ENCODE results near the gene OMP. TPM values are rescaled to one million over a fixed set of nuclear protein-coding genes. Genes with fewer than 3 reads are reported as not detected.

The OMP gene
- total and polyA plus RNA-seq, 2 donors (not counting 1 experiment from before 2014, with no cell fraction given), result not detected

DNA sequence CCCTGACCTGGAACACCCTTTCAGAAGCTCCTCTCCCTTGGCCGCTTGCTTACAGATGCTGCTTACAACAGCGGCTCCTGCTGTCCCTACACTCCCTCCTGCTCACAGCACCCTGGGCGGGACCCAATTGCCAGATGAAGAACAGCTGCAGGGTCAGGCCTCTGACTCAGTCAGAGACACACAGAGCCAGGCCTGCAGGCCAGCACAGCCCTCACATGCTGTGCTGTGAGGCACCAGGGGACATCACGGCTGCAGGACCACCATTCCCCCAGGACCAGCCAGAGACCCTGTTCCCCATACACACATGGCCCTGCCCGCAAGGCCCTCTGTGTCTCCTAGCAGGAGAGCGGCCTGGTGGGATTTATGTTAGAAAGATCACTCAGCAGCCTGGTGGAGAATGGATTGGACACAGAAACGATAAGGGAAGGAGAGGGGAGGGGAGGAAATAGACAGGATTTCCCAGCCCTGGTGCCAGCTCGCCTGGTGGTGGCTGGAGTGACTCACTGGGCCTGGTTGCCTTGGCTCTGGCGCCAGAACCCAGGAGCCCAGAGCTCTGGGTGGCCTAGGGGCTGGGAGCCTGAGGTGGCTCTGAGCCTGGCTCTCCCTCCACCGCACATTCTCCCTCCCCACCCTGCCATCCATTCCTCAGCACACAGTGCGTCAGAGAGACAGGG is 29.2 kb upstream of the OMP start:
- peaks cover 2% of the 10 kb centered on the region for H3K9me3 Mint-ChIP-seq (ENCODE audit: insufficient read depth)
- ATAC-seq (ENCODE audit: low read depth) (no peak), DNase-seq (no peak)
- WGBS (ENCODE audit: insufficient coverage), result 88% methylated on average over 8 of the region's 11 CpGs
- no peaks in the 10 kb centered on the region for H4K20me1 ChIP-seq (ENCODE audit: control insufficient read depth, insufficient read depth, low read length, poor library complexity, severe bottlenecking)
- POLR2A ChIA-PET, result no interaction called here
- intact Hi-C loops (cut with micrococcal nuclease), result no loop called here
- peaks cover 0 to 6% of the 10 kb centered on the region in 2 donors for H3K4me1 ChIP-seq (ENCODE audit: control insufficient read depth in 2 of 2, insufficient read depth in 2 of 2, low read length in 2 of 2)
- no peaks in the 10 kb centered on the region for H3K9me3 ChIP-seq (ENCODE audit: control extremely low read depth in 1 of 3, control insufficient read depth in 2 of 3, insufficient read depth in 1 of 3, low read length in 2 of 3)
- H3K9ac ChIP-seq (ENCODE audit: low read length), result no peak overlapping the region
- no peak overlapping the region for H3K27ac Mint-ChIP-seq
- peaks cover 4% of the 10 kb centered on the region for H3K27me3 Mint-ChIP-seq
- H2AFZ ChIP-seq (ENCODE audit: insufficient read depth, low read depth, low read length, poor library complexity, severe bottlenecking), result no peak overlapping the region
- no peak overlapping the region for H3K4me2 ChIP-seq (replicated peaks; ENCODE audit: low read depth, low read length, poor library complexity, severe bottlenecking)
- no peak overlapping the region for H3K27ac ChIP-seq (ENCODE audit: low read length in 2 of 2)
- TF ChIP-seq, protein P1, sequence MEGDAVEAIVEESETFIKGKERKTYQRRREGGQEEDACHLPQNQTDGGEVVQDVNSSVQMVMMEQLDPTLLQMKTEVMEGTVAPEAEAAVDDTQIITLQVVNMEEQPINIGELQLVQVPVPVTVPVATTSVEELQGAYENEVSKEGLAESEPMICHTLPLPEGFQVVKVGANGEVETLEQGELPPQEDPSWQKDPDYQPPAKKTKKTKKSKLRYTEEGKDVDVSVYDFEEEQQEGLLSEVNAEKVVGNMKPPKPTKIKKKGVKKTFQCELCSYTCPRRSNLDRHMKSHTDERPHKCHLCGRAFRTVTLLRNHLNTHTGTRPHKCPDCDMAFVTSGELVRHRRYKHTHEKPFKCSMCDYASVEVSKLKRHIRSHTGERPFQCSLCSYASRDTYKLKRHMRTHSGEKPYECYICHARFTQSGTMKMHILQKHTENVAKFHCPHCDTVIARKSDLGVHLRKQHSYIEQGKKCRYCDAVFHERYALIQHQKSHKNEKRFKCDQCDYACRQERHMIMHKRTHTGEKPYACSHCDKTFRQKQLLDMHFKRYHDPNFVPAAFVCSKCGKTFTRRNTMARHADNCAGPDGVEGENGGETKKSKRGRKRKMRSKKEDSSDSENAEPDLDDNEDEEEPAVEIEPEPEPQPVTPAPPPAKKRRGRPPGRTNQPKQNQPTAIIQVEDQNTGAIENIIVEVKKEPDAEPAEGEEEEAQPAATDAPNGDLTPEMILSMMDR (IDR thresholded peaks at IDR 0.05), result no peak
- no peak for TF ChIP-seq EZH2 (IDR thresholded peaks at IDR 0.05; ENCODE audit: borderline replicate concordance, insufficient read depth, low read depth, low read length, poor library complexity, severe bottlenecking)
- no peaks in the 10 kb centered on the region for H3K27me3 ChIP-seq (replicated peaks in 1 of 4; ENCODE audit: control extremely low read depth in 1 of 4, control insufficient read depth in 3 of 4, insufficient read depth in 4 of 4, low read length in 3 of 4)
- CTCF ChIA-PET, result no interaction called here
- no peak overlapping the region for H3K4me3 ChIP-seq (ENCODE audit: control extremely low read depth in 1 of 5, extremely low read depth in 1 of 5, insufficient read depth in 1 of 5, low read depth in 2 of 5, low read length in 4 of 5)
- no peaks in the 10 kb centered on the region for H3K79me2 ChIP-seq (ENCODE audit: control insufficient read depth, insufficient read depth, low read length)
- no peaks in the 10 kb centered on the region for H3K36me3 ChIP-seq (replicated peaks in 1 of 2; ENCODE audit: control extremely low read depth in 1 of 2, control insufficient read depth in 1 of 2, extremely low read depth in 1 of 2, insufficient read depth in 2 of 2, low read length in 1 of 2)
- H3K4me3 Mint-ChIP-seq, result no peak overlapping the region
- peaks cover 5% of the 10 kb centered on the region for H3K4me1 Mint-ChIP-seq

- Histone ChIP-seq H4K20me1 (ENCODE audit: control insufficient read depth, insufficient read depth, low read length, poor library complexity, severe bottlenecking) (no peaks in the 10 kb centered on the region), H3K27ac (ENCODE audit: low read length in 2 of 2) (no peak overlapping the region), H3K4me2 (replicated peaks; ENCODE audit: low read depth, low read length, poor library complexity, severe bottlenecking) (no peak overlapping the region), H3K27me3 (replicated peaks in 1 of 4; ENCODE audit: control extremely low read depth in 1 of 4, control insufficient read depth in 3 of 4, insufficient read depth in 4 of 4, low read length in 3 of 4) (no peaks in the 10 kb centered on the region), H2AFZ (ENCODE audit: insufficient read depth, low read depth, low read length, poor library complexity, severe bottlenecking) (no peak overlapping the region), H3K36me3 (replicated peaks in 1 of 2; ENCODE audit: control extremely low read depth in 1 of 2, control insufficient read depth in 1 of 2, extremely low read depth in 1 of 2, insufficient read depth in 2 of 2, low read length in 1 of 2) (no peaks in the 10 kb centered on the region), H3K9me3 (ENCODE audit: control extremely low read depth in 1 of 3, control insufficient read depth in 2 of 3, insufficient read depth in 1 of 3, low read length in 2 of 3) (no peaks in the 10 kb centered on the region), H3K4me3 (ENCODE audit: control extremely low read depth in 1 of 5, extremely low read depth in 1 of 5, insufficient read depth in 1 of 5, low read depth in 2 of 5, low read length in 4 of 5) (no peak overlapping the region), H3K79me2 (ENCODE audit: control insufficient read depth, insufficient read depth, low read length) (no peaks in the 10 kb centered on the region), H3K9ac (ENCODE audit: low read length) (no peak overlapping the region), H3K4me1 (ENCODE audit: control insufficient read depth in 2 of 2, insufficient read depth in 2 of 2, low read length in 2 of 2) (peaks cover 0 to 6% of the 10 kb centered on the region in 2 donors)
- H3K4me3 Mint-ChIP-seq, result no peak overlapping the region
- ATAC-seq (ENCODE audit: low read depth), result no peak
- H3K4me1 Mint-ChIP-seq, result peaks cover 5% of the 10 kb centered on the region
- intact Hi-C loops (cut with micrococcal nuclease), result no loop called here
- POLR2A ChIA-PET, result no interaction called here
- CTCF ChIA-PET, result no interaction called here
- WGBS (ENCODE audit: insufficient coverage), result 79% methylated on average over 3 of the region's 5 CpGs
- no peak overlapping the region for H3K27ac Mint-ChIP-seq
- TF ChIP-seq, protein P1 (IDR thresholded peaks at IDR 0.05), result no peak
- no peak for TF ChIP-seq EZH2 (IDR thresholded peaks at IDR 0.05; ENCODE audit: borderline replicate concordance, insufficient read depth, low read depth, low read length, poor library complexity, severe bottlenecking)
- DNase-seq, result no peak
- peaks cover 3% of the 10 kb centered on the region for H3K27me3 Mint-ChIP-seq
- H3K9me3 Mint-ChIP-seq (ENCODE audit: insufficient read depth), result peaks cover 8% of the 10 kb centered on the region
These were observed 28.4 kb upstream of the OMP start for GRCh38 chr11:77074205-77074604.
